Stimulated activated CD4-positive, alpha-beta T cell treated with anti-CD3 and anti-CD28 coated beads, Interleukin-15, amount 100 ng/mL, for 1 hour (primary cell): Measurements from ENCODE around the gene SEPTIN12.
"Not testable (repeated sequence)": the region's sequence is repeated elsewhere in the genome, so short reads cannot be mapped to it uniquely, and the experiment has no call there.

Experiments used
- DNase-seq, 2 donors: peaks; one replicate each; pipeline ENCODE4 v3.0.0-alpha.2; 2020; ENCODE audit warnings: low read depth in 1 of 2, low spot score in 1 of 2

The SEPTIN12 gene

GRCh38 chr16:4754865-4755264, 33.3 kb downstream of the SEPTIN12 start:
- DNase-seq: no peak

DNA sequence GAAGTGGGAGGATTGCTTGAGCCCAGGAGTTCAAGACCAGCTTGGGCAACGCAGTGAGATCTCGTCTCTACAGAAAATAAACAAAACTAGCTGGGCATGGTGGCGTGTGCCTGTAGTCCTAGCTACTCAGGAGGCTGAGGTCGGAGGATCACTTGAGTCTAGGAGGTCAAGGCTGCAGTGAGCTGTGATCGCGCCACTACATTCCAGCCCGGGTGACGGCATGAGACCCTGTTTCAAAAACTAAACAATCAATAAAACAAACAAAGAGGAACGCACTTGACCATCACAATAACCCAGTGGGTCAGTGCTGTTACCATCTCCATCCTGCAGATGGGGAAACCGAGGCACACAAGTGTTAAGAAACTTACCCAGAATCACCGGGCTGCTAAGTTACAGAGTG, 34.9 kb downstream of the SEPTIN12 start:
- DNase-seq: no peak

DNA sequence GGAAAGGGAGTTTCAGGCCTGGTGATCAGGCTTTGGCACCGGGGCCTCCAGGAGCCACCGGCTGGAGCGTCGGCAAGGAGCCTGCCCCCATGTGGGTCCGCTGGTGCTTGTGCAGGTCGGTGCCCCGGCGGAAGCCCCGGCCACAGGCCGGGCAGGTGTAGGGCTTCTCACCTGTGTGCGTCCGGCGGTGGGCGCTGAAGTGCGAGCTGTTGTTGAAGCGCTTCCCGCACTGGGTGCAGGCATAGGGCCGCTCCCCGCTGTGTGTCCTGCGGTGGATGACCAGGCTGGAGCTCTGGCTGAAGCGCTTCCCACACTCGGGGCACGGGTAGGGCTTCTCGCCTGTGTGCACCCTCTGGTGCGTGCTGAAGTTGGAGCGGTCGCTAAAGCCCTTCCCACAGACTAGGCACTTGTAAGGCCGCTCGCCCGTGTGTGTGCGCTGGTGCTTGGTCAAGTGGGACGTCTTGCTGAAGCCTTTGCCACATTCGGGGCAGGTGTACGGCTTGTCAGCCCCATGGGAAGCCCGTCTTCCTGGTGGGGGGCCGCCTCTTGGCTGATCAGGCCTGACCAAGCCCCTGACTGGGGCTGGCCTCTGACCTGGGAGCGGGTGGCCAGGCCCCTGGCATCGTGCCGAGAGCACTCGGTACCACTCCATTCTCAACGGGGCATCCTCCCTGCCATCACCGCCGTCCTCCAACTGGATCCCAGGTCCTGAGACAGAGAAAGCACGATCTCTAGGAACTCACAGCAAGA, 35.6 kb downstream of the SEPTIN12 start:
- no peak for DNase-seq

DNA sequence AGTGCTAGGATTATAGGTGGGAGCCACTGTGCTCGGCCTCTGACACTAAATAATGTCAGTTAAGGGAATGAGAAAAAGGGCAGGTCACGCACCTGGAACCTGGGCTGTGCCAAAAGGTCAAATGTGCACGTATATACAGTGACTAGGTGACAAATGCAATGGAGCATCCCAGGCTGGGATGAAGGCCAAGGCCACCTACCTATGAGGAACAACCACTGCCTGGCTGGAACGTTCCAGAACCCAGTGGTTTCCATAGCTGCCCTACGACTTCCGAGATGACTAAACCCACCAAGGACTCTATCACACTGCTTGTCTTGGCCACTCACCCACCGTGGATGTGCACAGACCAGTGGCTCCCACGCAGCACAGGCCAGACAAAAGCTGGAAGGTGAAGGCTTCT, 37.2 kb downstream of the SEPTIN12 start:
- DNase-seq: no peak

GRCh38 chr16:4749700-4750257, 38.4 kb downstream of the SEPTIN12 start:
- no peak for DNase-seq

DNA sequence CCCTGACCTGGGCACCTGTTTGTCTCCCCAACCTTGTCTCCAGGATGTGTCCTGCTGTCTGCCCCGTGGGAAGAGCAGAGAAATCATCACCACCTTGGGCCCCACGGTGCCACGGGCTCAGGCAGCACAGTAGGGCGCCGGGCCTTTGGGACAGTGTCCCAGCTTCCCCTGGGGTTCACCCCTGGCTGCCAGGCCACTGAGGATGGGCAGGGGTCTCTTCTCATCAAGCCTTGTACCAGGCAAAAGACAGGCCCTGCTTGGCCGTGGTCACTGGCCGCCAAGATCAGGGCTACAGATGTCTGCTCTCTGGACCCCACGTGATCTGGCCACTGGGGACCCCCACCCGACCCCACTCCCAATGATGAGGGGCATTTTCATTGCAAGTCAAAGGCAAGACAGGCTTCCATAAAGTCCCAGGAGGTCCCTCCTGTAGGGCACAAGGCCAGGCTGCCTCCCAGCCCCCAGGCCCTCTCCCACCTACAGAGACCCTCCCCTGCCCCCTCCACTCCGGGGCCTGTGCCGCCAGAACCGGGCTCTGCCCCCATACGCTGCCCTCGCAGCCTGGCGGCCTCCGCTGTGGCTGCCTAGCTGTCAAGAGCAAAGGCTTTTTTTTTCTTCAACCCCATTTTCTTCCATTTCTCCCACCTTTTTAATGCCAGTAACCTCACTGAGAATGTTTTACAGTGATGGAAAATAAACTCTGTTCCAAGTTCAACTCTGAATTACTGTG, 39.3 kb downstream of the SEPTIN12 start:
- no peak for DNase-seq

GRCh38 chr16:4747906-4748681, 40.1 kb downstream of the SEPTIN12 start:
- no peak for DNase-seq

DNA sequence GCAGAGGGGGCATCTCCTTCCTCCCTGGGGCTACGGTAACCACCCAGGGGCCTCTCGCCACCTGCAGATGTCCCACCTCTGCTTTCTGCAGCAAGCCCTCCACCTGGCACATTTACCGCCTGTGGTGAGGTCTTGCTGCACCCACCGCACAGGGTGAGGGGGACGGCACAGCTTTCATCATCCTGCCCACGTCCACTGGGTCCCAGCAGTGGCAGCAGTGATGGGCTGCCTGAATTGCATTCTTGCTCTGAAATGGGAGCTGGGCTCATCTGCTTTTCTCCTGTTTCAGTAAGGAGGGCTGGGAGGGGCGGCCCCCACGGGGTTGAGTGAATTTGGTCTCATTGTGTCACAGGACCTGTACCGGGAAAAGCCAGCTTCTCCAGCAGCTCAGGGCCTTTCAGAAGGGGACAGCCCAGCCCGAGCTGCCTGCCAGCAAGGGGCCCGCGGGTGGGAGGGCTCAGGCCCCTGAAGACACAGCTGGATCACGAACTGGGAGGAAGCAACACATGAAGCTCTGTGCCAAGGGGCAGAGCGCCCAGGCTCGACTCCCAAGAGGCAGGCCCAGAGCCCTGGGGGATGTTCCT, 41.1 kb downstream of the SEPTIN12 start:
- DNase-seq: no peak

- no peak for DNase-seq
Observed at GRCh38 chr16:4746215-4746614, 41.9 kb downstream of the SEPTIN12 start.

- DNase-seq: no peak
Observed at GRCh38 chr16:4745274-4745569, 42.9 kb downstream of the SEPTIN12 start.

- DNase-seq: no peak
Observed at GRCh38 chr16:4744555-4745273, 43.4 kb downstream of the SEPTIN12 start.

DNA sequence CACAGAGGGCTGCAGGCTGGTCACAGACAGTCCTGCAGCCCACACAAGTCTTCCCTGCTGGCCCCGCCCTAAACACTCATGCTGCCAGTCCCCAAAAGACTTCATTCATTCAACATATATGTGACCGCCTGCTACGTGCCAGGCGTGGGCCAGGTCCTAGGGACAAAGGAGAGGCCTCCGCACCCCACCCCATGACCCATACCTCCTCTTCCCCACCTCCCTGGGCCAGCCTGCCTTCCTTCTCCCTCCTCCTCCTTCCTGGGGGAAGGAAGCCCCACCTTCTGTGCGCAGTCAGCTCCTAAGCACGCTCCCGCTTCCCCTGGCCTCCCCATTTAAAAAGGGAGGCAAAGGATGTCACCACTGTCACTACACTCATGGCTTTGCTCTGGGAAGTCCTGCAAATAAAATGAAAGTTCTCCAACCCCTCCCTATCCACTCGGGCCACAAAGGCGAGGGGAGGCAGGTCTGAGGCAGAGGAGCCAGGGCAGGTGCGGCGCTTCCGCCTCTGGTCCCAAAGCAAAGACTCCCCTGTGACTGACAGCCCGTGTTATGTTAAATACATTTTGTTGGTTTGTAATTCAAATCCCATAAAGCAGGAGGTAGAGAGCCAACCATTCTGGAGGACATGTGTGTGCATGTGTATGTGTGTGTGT, 44.8 kb downstream of the SEPTIN12 start:
- DNase-seq: no peak

DNA sequence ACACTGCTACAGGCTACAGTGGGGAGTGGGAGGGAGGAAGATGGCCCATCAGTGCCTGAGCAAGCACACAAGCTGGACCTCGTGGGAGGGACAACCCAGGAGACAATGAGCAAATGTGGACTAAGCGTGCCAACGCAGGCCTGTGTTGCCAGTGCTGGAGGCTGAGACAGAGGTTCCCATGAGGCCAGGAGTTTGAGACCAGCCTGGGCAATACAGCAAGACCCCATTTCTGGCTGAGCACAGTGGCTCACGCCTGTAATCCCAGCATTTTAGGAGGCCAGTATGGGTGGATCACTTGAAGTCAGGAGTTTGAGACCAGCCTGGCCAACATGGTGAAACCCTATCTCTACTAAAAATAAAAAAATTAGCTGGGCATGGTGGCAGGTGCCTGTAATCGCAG, 49.8 kb downstream of the SEPTIN12 start:
- DNase-seq: not testable (repeated sequence)

GRCh38 chr16:4737545-4737944, 50.6 kb downstream of the SEPTIN12 start:
- no peak for DNase-seq

DNA sequence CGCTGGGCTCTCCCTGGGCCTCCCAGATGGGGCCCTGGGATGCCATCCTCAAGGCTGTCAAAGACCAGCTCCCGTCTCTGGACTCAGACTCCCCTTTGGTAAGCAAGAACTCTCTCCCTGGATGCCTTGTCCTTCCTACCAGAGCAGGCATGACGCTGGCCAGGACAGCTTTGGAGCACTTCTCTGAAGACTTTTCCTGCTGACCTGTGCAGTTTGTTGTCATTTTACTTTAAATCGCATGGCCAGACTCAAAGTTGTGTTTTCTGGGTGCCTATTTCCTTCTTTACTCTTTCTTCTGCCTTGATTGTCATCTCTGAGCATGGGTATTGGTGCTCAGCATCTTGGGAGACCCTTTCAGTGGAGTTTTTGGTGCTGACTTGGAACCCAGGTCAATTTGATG, 51.6 kb downstream of the SEPTIN12 start:
- DNase-seq: no peak

- DNase-seq: peak; percentile 83 to 90
Observed at GRCh38 chr16:4734730-4735535, 53.2 kb downstream of the SEPTIN12 start.

DNA sequence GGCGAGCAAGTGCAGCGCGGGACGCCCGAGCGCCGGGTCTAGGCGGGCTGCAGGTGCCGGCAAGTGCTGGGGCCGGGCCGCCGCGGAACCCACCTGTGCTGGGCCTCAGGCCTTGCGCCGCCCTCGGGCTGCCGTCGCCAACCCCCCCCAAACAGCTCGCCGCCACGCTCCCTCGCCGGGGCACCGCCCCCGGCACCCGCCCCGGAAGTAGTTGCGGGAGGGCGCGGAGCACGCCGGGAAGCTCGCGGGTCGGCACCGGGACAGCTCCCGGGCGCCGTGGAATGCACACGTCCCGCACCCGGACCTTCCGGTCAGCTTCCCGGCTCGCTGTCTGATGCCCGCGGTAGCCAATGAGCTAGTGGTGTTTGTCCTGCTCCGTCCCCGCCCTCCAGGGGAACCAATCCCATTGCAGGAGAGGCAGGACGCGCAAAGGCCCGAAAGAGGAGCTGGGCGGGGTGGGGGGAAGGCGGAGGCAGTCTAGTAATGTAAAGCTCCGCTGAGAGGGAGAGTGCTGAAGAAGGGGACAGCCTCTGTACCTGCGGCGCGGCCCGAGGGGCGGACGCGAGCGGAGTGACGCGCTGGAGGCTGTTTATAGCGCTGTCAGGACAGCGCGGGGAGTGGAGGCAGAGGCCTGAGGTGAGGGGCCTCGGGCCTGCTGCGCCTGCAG, 53.9 kb downstream of the SEPTIN12 start, which contains the start of the genes ANKS3 and DNAAF8:
Gene ANKS3, minus strand, starts transcription at position 209 of the 667 bp plus-strand sequence. CDS start 4,122 bp downstream, outside the sequence.
Gene DNAAF8, plus strand, starts transcription at position 475 of the 667 bp plus-strand sequence. CDS start 1,978 bp downstream, outside the sequence.
- DNase-seq: peak; percentile 58 to 75

DNA sequence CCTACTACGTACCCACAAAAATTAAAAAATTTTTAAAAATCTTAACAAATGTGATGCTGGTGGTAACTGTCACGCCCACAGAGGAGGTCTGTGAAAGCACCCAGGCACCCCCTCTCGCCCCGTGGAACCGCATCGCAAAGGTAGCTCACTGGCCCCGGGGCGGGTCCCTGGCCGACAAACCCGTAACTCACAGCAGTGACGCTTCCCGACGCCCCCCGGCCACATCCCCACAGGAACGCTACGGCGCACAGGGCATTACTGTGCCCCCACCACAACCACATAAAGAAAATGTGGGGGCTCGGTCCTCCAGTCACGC, 54.4 kb downstream of the SEPTIN12 start:
- DNase-seq: peak in 1 of 2 donors; percentile 25
